Brain microvascular endothelial cell (primary cell): ENCODE measurements around the gene IDH3A.
"Not testable (repeated sequence)": the region's sequence is repeated elsewhere in the genome, so short reads cannot be mapped to it uniquely, and the experiment has no call there.

Experiments used
- DNase-seq: peaks from one replicate; pipeline ENCODE4 v3.0.0-alpha.2; 2020
- H3K27ac ChIP-seq: fragments of 250-450 bp; sonication (Bioruptor Pico); 2 replicates; pipeline ENCODE4 v1.5.1; 2020; ENCODE audit warnings: mild to moderate bottlenecking, moderate library complexity
- H3K27me3 ChIP-seq: fragments of 250-450 bp; sonication (Bioruptor Pico); replicated peaks from 2 replicates; pipeline ENCODE4 v1.5.1; 2020; ENCODE audit warnings: mild to moderate bottlenecking
- H3K36me3 ChIP-seq: fragments of 250-450 bp; sonication (Bioruptor Pico); replicated peaks from 2 replicates; pipeline ENCODE4 v1.5.1; 2020; ENCODE audit warnings: mild to moderate bottlenecking
- H3K4me3 ChIP-seq: 2 replicates; pipeline ENCODE4 v1.5.1; 2011; ENCODE audit warnings: low read depth, mild to moderate bottlenecking, control low read depth, low read length, moderate library complexity
- CTCF ChIP-seq: IDR thresholded peaks from 2 replicates; pipeline ENCODE4 v1.5.1; 2011; ENCODE audit warnings: low read depth, mild to moderate bottlenecking, moderate library complexity, low read length, control low read depth, inconsistent platforms; ENCODE audit errors: missing control alignments
- in situ Hi-C: cut with HindIII; loops from 2 replicates; pipeline ENCODE4 v1.10.0; 2017; ENCODE audit warnings: low sequenced_read_pairs, low pct_ligation_motif_present

IDH3A gene

GRCh38 chr15:78142332-78142731 lies 6.8 kb upstream of the IDH3A start:
- in situ Hi-C loops, result no loop called here
- H3K4me3 ChIP-seq, result no peak overlapping the region
- no peak for DNase-seq
- no peak for TF ChIP-seq CTCF
- H3K36me3 ChIP-seq, result no peaks in the 10 kb centered on the region
- no peaks in the 10 kb centered on the region for H3K27me3 ChIP-seq
- no peak overlapping the region for H3K27ac ChIP-seq

GRCh38 chr15:78146425-78147154 lies 2.6 kb upstream of the IDH3A start:
- DNase-seq, result no peak
- TF ChIP-seq CTCF, result no peak
- no peaks in the 10 kb centered on the region for H3K27me3 ChIP-seq
- no peaks in the 10 kb centered on the region for H3K36me3 ChIP-seq
- no peak overlapping the region for H3K27ac ChIP-seq
- no peak overlapping the region for H3K4me3 ChIP-seq
- in situ Hi-C loops, result no loop called here

GRCh38 chr15:78147566-78147965 lies 1.6 kb upstream of the IDH3A start:
- TF ChIP-seq CTCF, result no peak
- no peak for DNase-seq
- in situ Hi-C loops, result no loop called here
- H3K36me3 ChIP-seq, result no peaks in the 10 kb centered on the region
- no peak overlapping the region for H3K4me3 ChIP-seq
- H3K27ac ChIP-seq, result no peak overlapping the region
- no peaks in the 10 kb centered on the region for H3K27me3 ChIP-seq

GRCh38 chr15:78148392-78149067 lies 632 bp upstream of the IDH3A start:
- no peaks in the 10 kb centered on the region for H3K36me3 ChIP-seq
- no peaks in the 10 kb centered on the region for H3K27me3 ChIP-seq
- TF ChIP-seq CTCF, result no peak
- in situ Hi-C loops, result no loop called here
- peak overlapping the region; percentile 71 for H3K4me3 ChIP-seq
- H3K27ac ChIP-seq, result peak overlapping the region; percentile 58
- DNase-seq, result no peak

GRCh38 chr15:78149805-78150751 lies 916 bp downstream of the IDH3A start:
- no peak for DNase-seq
- Histone ChIP-seq H3K27ac (no peak overlapping the region), H3K27me3 (no peaks in the 10 kb centered on the region), H3K36me3 (no peaks in the 10 kb centered on the region), H3K4me3 (peak overlapping the region; percentile 71)
- no peak for TF ChIP-seq CTCF
- in situ Hi-C loops, result no loop called here

- H3K36me3 ChIP-seq, DNase-seq, in situ Hi-C loops, H3K4me3 ChIP-seq, H3K27ac ChIP-seq, H3K27me3 ChIP-seq: not testable (repeated sequence)
These were observed 1.9 kb downstream of the IDH3A start for GRCh38 chr15:78151075-78151474.
